HCT116 (cell line): Measurements from ENCODE around the gene EP400.

ENCODE experiments used
- CEBPB ChIP-seq: IDR thresholded peaks from 2 replicates; pipeline ENCODE4 v1.6.1; 2012; ENCODE audit warnings: low read depth
- CTCF ChIP-seq, 3 experiments: fragments of 200-600 bp in 1 of 3; sonication (generic) in 1 of 3; IDR thresholded peaks in 2 of 3; conservative IDR thresholded peaks in 1 of 3; 2 replicates each; pipeline ENCODE4 v1.5.1; 2012 to 2017; ENCODE audit warnings: low read depth in 2 of 3, low read length in 2 of 3, antibody characterized with exemption in 1 of 3, borderline replicate concordance in 1 of 3, control low read depth in 1 of 3, mild to moderate bottlenecking in 1 of 3, mixed read lengths in 1 of 3, mixed run types in 1 of 3, moderate library complexity in 1 of 3; ENCODE audit not compliant: insufficient read depth in 1 of 3
- EZH2 ChIP-seq: fragments of 200-600 bp; sonication (generic); IDR thresholded peaks from 2 replicates; pipeline ENCODE4 v1.6.1; 2017; ENCODE audit warnings: antibody characterized with exemption, mixed run types
- EZH2phosphoT487 ChIP-seq: fragments of 200-600 bp; IDR thresholded peaks from 2 replicates; pipeline ENCODE4 v1.6.1; 2018; ENCODE audit warnings: antibody characterized with exemption, borderline replicate concordance
- MAX ChIP-seq: IDR thresholded peaks from 2 replicates; pipeline ENCODE4 v1.6.1; 2012
- POLR2A ChIP-seq: IDR thresholded peaks from 2 replicates; pipeline ENCODE4 v1.7.0; 2011; ENCODE audit warnings: borderline replicate concordance; ENCODE audit not compliant: insufficient read depth, insufficient read length; ENCODE audit errors: extremely low read depth
- POLR2AphosphoS5 ChIP-seq: IDR thresholded peaks from 2 replicates; pipeline ENCODE4 v1.6.1; 2011; ENCODE audit warnings: mild to moderate bottlenecking, low read depth, low read length, moderate library complexity
- RAD21 ChIP-seq: IDR thresholded peaks from 2 replicates; pipeline ENCODE4 v1.6.1; 2012; ENCODE audit warnings: low read depth, mild to moderate bottlenecking
- YY1 ChIP-seq: IDR thresholded peaks from 2 replicates; pipeline ENCODE4 v1.6.1; 2011; ENCODE audit warnings: low read length, low read depth, moderate library complexity, mild to moderate bottlenecking; ENCODE audit not compliant: insufficient replicate concordance; ENCODE audit errors: extremely low read depth
- TF ChIP-seq, protein P1 (sequence below): IDR thresholded peaks from 2 replicates; pipeline ENCODE4 v1.6.1; 2012; ENCODE audit warnings: low read depth

GRCh38 chr12:132049442-132049841 lies 99.7 kb downstream of the EP400 start:
- TF ChIP-seq POLR2AphosphoS5 (no peak), POLR2A (no peak), CTCF (IDR thresholded peaks at IDR 0.05 in 2 of 3, conservative IDR thresholded peaks at IDR 0.05 in 1 of 3; ENCODE audit: borderline replicate concordance in 1 of 3, insufficient read depth in 1 of 3, low read depth in 2 of 3, low read length in 2 of 3) (no peak), MAX (no peak), YY1 (no peak), RAD21 (no peak), CEBPB (no peak), EZH2 (no peak), EZH2phosphoT487 (no peak)
- TF ChIP-seq, protein P1, sequence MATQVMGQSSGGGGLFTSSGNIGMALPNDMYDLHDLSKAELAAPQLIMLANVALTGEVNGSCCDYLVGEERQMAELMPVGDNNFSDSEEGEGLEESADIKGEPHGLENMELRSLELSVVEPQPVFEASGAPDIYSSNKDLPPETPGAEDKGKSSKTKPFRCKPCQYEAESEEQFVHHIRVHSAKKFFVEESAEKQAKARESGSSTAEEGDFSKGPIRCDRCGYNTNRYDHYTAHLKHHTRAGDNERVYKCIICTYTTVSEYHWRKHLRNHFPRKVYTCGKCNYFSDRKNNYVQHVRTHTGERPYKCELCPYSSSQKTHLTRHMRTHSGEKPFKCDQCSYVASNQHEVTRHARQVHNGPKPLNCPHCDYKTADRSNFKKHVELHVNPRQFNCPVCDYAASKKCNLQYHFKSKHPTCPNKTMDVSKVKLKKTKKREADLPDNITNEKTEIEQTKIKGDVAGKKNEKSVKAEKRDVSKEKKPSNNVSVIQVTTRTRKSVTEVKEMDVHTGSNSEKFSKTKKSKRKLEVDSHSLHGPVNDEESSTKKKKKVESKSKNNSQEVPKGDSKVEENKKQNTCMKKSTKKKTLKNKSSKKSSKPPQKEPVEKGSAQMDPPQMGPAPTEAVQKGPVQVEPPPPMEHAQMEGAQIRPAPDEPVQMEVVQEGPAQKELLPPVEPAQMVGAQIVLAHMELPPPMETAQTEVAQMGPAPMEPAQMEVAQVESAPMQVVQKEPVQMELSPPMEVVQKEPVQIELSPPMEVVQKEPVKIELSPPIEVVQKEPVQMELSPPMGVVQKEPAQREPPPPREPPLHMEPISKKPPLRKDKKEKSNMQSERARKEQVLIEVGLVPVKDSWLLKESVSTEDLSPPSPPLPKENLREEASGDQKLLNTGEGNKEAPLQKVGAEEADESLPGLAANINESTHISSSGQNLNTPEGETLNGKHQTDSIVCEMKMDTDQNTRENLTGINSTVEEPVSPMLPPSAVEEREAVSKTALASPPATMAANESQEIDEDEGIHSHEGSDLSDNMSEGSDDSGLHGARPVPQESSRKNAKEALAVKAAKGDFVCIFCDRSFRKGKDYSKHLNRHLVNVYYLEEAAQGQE, result no peak
